Measurements from ENCODE around the gene TSHZ2. TPM values are rescaled to one million over a fixed set of nuclear protein-coding genes. Genes with fewer than 3 reads are reported as not detected.

The TSHZ2 gene
- total and polyA plus RNA-seq, 2 of the 4 experiments (the other 2 are of a cell fraction): under 0.01 to 0.02 TPM

DNA sequence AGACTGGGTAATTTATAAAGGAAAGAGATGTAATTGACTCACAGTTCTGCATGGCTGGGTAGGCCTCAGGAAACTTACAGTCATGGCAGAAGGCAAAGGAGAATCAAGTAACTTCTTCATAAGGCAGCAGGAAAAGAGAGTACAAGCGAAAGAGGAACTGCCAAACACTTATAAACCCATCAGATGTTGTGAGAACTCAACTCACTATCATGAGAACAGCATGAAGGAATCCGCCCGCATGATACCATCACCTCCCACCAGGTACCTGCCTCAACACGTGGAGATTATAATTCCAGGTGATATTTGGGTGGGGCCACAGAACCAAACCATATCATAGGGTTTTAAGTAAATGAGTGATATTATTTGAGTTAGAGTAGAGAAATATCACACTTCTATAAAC lies 189.3 kb downstream of the TSHZ2 start:
- ChIA-PET CTCF (no interaction called here), POLR2A (ENCODE audit: unreplicated experiment) (interaction anchor here (0.6 kb wide), 1 partner anchor 880 kb away, joined by 3 read pairs; no protein-coding TSS in a partner anchor)
- Histone ChIP-seq H3K14ac (replicated peaks; ENCODE audit: low read depth, low read length) (no peak overlapping the region), H3K4me3 (ENCODE audit: insufficient read depth, low read depth, low read length) (no peak overlapping the region), H3K27ac (ENCODE audit: insufficient read depth, low read length) (no peak overlapping the region), H2BK20ac (ENCODE audit: low read depth, low read length) (no peak overlapping the region), H3K9ac (ENCODE audit: low read depth, low read length) (no peak overlapping the region), H3K27me3 (ENCODE audit: control insufficient read depth, insufficient read depth, low read length) (no peaks in the 10 kb centered on the region), H2AK5ac (ENCODE audit: low read depth, low read length) (no peak overlapping the region), H3K56ac (ENCODE audit: extremely low read depth, insufficient read depth, low read length) (no peak overlapping the region), H3K4me1 (ENCODE audit: control insufficient read depth, insufficient read depth, low read length) (no peaks in the 10 kb centered on the region), H3K4me2 (ENCODE audit: low read depth, low read length) (no peak overlapping the region), H2BK5ac (ENCODE audit: low read depth, low read length, poor library complexity, severe bottlenecking) (no peak overlapping the region), H2BK15ac (ENCODE audit: low read depth, low read length) (no peak overlapping the region), H3K9me3 (ENCODE audit: control insufficient read depth, insufficient read depth, low read length) (no peaks in the 10 kb centered on the region), H4K20me1 (ENCODE audit: insufficient read depth, low read length) (no peaks in the 10 kb centered on the region), H3K4ac (ENCODE audit: low read depth, low read length) (no peak overlapping the region), H3K23ac (ENCODE audit: low read depth, low read length) (no peak overlapping the region), H4K8ac (ENCODE audit: low read depth in 2 of 2, low read length in 2 of 2) (no peak overlapping the region), H4K5ac (ENCODE audit: low read depth, low read length) (no peak overlapping the region), H3K18ac (ENCODE audit: low read depth, low read length) (no peak overlapping the region), H3K36me3 (ENCODE audit: control insufficient read depth, insufficient read depth, low read length) (no peaks in the 10 kb centered on the region), H3K79me1 (ENCODE audit: low read depth in 1 of 2, low read length in 2 of 2) (no peaks in the 10 kb centered on the region), H2AK9ac (replicated peaks; ENCODE audit: low read depth, low read length, poor library complexity) (no peak overlapping the region), H3K9me1 (ENCODE audit: insufficient read depth, low read length) (no peaks in the 10 kb centered on the region), H2AFZ (replicated peaks; ENCODE audit: low read length, poor library complexity) (no peak overlapping the region), H4K91ac (ENCODE audit: insufficient read depth, low read depth, low read length) (no peak overlapping the region), H2BK120ac (ENCODE audit: low read depth, low read length) (no peak overlapping the region)
- dilution Hi-C loops (cut with HindIII; ENCODE audit: low sequenced_read_pairs, unreplicated experiment): no loop called here
- DNase-seq: no peak
- intact Hi-C loops (cut with micrococcal nuclease): no loop called here
- ATAC-seq (ENCODE audit: low read depth): no peak
- no peak for TF ChIP-seq MXI1 (IDR thresholded peaks at IDR 0.05; ENCODE audit: borderline replicate concordance, low read depth, low read length)
- TF ChIP-seq RCOR1 (IDR thresholded peaks at IDR 0.05; ENCODE audit: insufficient replicate concordance, low read length): no peak
- TF ChIP-seq MAZ (IDR thresholded peaks at IDR 0.05; ENCODE audit: borderline replicate concordance, low read depth, low read length): no peak
- TF ChIP-seq SMC3 (IDR thresholded peaks at IDR 0.05; ENCODE audit: low read depth, low read length): no peak
- no peak for TF ChIP-seq CTCF (conservative IDR thresholded peaks at IDR 0.05; ENCODE audit: low read depth, low read length)
- no peak for TF ChIP-seq CHD1 (IDR thresholded peaks at IDR 0.05; ENCODE audit: low read depth, low read length)
- TF ChIP-seq, protein P1, sequence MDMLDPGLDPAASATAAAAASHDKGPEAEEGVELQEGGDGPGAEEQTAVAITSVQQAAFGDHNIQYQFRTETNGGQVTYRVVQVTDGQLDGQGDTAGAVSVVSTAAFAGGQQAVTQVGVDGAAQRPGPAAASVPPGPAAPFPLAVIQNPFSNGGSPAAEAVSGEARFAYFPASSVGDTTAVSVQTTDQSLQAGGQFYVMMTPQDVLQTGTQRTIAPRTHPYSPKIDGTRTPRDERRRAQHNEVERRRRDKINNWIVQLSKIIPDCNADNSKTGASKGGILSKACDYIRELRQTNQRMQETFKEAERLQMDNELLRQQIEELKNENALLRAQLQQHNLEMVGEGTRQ (IDR thresholded peaks at IDR 0.05; ENCODE audit: low read depth, low read length): no peak
- no peak for TF ChIP-seq RFX5 (IDR thresholded peaks at IDR 0.05; ENCODE audit: low read depth, low read length)
- no peak for TF ChIP-seq NFE2L2 (IDR thresholded peaks at IDR 0.05; ENCODE audit: low read depth, low read length)
- no peak for TF ChIP-seq ELK1 (IDR thresholded peaks at IDR 0.05; ENCODE audit: borderline replicate concordance, low read depth, low read length)
- TF ChIP-seq BHLHE40 (IDR thresholded peaks at IDR 0.05; ENCODE audit: low read depth, low read length): no peak
- in situ Hi-C loops (cut with MboI; ENCODE audit: low sequenced_read_pairs): loop anchor here (25.0 kb wide), 1 partner anchor 776 kb away; no protein-coding TSS in a partner anchor
- no TSS peak for BruUV-seq (replicated peaks)
- no CpG with 5 or more reads among the region's 4 CpGs for WGBS, 2 experiments (ENCODE audit: extremely low coverage in 2 of 2, insufficient read length in 1 of 2)

Measured in IMR-90 (cell line).